ENCODE data around the gene DDX31.

The DDX31 gene

DNA sequence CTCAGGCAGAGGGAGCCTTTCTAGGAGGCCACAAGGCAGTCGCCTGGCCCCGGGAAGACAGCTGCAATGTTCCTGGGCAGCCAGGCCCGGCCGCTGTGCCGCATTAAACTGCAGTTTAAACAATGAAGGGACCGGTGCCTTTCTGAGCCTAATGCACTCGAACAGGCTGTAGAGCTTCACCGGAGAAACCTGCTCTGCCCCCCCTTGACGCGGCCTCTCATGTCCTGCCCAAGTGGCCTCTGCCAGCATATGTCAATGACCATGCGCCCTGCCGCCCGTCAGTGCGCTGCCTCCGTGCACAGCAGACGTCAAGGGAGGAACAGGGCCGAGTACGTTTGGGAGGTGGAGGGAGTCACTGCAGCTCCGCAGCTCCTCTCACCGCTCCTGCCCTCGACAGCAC is 125.8 kb downstream of the DDX31 start:
- DNase-seq, result no peak

GRCh38 chr9:132543251-132543650 is 126.5 kb downstream of the DDX31 start:
- DNase-seq, result no peak
